ENCODE results near the gene IDH1.
"Not testable (repeated sequence)": the region's sequence is repeated elsewhere in the genome, so short reads cannot be mapped to it uniquely, and the experiment has no call there.

Gene IDH1

DNA sequence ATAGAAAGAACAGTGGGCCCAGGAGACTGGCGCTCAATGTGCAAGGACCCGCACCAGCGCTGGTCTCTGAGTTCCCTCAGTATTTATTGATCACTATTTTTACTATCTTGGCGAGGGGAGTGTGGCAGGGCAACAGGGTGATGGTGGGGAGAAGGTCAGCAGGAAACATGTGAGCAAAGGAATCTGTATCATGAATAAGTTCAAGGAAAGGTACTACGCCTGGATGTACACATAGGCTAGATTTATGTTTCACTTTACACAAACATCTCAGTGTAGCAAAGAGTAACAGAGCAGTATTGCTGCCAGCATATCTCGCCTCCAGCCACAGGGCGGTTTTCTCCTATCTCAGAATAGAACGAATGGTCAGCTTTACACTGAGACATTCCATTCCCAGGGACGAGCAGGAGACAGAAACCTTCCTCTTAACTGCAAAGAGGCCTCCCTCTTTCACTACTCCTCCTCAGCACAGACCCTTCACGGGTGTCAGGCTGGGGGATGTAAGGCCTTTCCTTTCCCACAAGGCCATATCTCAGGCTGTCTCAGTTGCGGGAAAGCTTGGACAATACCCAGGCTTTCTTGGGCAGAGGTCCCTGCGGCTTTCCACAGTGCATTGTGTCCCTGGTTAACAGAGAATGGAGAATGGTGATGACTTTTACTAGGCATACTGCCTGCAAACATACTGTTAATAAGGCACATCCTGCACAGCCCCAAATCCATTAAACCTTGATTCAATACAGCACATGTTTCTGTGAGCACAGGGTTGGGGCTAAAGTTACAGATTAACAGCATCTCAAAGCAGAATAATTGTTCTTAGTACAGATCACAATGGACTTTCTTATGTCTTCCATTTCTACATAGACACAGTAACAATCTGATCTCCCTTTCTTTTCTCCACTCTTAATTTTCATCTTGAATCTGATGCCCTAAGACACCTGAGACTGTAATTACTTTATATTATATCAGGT is 2.3 kb upstream of the IDH1 start:
- DNase-seq (ENCODE audit: low read depth in 3 of 3): not testable (repeated sequence)

DNA sequence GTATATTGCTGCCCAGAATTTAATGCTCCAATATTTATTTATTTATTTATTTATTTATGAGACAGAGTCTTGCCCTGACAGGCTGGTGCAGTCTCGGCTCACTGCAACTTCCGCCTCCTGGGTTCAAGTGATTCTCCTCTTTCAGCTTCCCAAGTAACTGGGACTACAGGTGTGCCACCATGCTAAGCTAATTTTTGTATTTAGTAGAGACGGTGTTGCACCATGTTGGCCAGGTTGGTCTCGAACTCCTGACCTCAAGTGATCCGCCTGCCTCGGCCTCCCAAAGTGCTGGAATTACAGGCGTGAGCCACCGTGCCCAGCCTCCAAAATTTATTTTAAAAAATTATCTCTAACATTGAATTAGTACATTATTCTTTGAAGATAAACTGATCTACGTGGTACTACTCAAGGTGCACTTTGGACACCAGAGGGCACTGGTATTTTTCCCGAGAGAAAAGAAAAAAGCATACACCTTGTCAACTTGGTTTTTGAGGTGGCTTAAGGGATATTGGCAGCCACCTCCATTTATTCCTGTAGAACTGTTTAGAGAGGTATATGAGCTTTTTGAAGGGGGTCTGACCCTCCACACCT is 1.4 kb upstream of the IDH1 start:
- no peak for DNase-seq (ENCODE audit: low read depth in 3 of 3)

DNA sequence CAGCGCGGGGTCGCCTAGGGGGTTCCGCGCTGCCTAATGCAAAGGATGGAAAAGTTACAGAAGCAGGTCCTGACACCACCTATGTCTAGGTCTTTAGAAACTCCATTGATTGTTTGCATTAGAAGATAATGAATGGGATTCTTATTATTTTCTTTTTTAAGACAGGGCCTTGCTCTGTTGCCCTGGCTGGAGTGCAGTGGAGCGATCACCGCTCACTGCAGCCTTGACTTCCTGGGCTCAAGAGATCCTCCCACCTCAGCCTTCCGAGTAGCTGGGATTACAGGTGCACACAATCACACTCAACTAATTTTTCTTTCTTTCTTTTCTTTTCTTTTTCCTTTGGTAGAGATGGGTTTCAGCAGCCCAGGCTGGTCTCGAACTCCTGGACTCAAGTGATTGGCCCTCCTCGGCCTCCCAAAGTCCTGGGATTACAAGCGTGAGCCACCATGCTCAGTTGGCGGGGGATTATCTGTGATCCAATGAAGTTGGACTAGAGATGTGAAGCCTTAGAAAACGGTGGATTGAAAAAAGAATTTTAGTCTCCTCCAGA is 761 bp upstream of the IDH1 start:
- no peak for DNase-seq (ENCODE audit: low read depth in 3 of 3)

DNA sequence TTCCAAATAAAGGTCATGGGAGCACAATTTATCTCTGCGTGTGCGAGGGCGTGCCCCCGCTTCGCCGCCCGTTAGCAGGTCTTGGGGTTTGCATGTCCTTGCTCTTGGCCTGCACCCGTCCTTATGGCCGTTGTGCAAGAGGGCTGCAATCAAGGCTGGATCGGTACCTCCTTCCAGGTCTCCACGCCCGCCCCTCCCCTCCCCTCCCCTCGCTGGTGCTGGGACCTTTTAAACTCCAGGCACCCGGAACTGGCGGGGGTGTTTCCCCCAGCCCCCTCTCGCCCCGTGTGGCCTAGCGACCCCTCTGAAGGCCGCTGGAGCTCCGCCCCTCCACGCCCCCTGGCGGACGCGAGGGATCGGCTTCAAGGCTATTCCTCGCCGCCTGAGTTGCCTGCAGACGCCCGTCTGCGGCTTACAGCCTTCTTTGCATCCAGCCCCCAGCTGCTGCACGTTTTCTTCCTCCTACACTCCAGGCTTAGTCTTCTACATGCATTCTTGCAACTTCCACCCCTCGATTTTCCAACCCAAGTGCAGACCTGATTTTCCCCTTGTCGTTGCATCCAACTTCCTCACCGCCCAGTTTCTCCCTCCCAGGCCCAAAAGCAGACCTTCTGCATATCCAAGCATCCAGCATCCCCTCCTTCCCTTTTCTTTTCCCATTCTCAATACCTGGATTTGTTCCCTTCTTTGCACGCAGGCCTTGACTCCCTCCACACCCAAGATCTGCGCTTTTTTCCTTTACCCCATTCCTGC is 577 bp downstream of the IDH1 start:
- peak; percentile 48 to 75 (median 61) for DNase-seq (ENCODE audit: low read depth in 3 of 3)

DNA sequence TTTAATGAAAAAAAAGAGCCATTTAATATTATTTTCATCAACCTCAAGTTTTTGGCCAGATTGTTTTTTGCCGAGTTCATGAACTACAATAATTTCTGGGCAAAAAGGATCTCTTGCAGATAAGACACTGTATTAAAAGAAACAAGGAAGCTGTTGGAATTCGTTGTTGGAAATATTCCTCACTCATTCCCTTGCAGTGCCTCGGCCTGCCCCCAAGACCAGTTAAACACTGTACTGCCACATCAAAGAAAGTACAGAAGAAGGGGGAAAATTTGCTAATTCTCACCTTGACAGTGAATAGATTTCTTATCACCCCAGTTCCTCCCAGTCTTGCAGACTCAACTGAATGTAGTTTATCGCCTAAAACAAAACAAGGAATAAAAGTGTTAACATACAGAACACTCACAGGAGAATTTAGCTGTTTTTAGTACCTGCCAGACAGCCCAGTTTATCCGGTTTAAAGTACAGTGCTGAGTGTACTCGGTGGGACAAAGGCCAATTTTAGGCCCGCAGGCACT is 1.2 kb downstream of the IDH1 start:
- DNase-seq (ENCODE audit: low read depth in 3 of 3): no peak

DNA sequence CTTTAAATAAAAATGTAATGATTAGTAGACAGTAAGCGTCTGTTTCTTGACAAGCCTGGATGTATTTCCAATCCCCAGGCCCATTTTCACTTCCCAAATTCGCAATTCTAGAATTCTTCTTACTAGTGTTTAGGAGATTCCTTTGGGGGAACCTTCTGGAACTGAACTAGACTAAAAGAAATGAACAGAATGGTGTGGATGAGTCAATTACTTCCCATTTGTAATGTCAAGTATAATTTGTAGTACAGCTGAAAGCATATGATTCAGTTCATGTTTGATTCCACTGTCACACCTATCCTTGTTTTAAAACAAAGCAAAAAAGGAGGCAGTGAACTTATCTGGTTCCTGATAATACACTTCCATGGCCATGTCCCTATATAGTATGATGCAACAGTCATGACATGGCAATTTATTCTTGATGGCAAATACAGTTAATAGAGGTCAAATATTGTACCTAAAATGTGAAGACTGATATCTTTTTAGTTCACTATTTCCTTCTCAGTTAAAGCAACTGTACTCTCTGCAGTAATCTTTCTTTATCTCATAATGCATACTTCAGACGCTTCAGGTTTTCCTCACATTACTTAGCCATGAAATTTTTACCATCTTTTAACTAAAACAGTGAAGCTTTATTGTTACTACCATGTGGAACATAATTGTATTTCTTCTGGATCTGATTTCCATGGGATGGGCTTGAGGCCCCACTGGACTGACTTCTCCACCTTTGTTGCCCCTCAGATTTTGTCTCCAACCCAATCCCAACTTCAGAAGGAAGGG is 2.0 kb downstream of the IDH1 start:
- no peak for DNase-seq (ENCODE audit: low read depth in 3 of 3)

DNA sequence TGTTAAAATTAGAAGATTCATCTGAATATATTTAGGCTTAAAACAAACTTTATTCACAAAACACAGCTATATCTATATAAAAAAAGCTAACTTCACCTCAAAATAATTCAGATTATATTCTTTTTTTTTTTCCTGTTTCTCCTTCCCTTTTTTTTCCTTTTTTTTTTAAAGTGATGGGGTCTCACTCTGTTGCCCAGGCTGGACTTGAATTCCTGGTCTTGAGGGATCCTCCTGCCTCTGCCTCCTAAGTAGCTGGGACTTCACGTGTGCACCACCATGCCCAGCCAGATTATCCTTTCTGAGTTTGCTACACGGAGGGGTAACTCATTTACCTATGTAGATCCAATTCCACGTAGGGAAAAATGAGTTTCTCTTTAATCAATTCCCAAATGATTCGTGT is 3.8 kb downstream of the IDH1 start:
- no peak for DNase-seq (ENCODE audit: low read depth in 3 of 3)

DNA sequence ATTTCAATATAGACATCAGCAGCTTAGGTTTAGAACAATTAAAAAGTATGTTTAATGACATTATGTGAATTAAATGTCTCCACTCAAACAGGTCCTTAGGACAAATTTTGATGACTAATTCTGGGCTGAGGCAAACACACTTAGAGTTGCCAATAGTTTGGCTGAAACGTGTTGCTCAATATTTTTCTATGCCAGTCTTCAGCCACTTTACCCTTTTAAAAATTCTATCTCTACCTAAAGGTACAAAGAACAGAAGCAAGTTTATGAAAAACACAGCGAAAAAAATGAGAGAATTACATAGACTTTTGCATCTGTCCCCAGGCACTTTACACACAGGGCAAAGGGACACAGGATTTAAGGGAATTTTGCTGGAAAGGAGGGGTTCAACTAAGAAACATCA is 4.5 kb downstream of the IDH1 start:
- no peak for DNase-seq (ENCODE audit: low read depth in 3 of 3)

DNA sequence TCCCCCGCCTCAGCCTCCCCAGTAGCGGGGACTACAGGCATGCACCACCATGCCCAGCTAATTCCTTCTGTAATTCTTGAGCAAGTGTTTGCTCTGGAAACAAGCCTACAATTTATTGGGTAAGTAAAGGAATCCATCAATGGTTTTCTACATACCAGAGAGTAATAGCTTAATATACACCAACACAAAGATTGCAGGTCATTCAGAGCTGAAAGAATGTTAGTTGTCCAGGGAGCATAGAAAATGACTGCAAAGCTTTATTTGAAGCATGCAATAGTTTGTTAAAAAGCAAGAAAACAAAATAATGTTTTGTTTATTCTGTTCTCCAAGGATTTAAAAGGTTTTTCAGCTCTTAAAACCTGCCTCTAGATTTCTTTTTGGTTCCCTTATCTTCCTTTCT is 5.6 kb downstream of the IDH1 start:
- DNase-seq (ENCODE audit: low read depth in 3 of 3): no peak

DNA sequence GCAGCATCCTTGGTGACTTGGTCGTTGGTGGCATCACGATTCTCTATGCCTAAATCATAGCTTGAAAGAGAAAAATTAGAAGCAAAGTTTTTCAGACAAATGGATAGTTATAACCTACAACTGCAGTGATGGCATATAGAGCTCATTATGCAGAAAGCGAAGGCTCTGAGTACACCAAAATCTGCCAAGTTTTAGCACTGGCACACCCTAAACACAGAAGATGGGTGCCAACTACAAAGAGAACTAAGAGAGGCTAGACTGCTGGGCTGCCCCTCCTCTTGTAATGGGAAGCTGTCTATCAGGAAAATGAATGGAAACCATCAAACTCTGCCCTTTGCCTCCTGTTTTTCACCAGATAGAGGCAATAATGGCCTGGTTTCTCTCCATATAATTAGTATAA is 6.3 kb downstream of the IDH1 start:
- DNase-seq (ENCODE audit: low read depth in 3 of 3): no peak

DNA sequence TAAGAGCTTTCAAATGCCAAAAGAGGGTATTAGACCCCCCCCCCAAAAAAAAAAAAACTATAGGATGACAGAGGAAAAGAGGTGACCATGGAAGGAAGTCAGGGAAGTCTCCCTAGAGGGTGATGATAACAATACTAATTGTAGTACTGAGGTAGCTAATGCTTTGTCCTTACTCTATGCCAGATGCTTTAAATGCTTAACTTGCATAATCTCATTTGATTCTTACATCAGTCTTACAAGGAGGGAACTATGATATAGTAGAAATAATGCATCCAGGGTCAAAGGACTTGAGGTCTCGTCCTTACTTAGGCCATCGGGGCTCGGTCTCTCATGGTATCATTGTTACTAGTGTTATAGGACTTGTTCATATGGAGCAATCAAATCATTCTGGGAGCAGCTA is 9.1 kb downstream of the IDH1 start:
- no peak for DNase-seq (ENCODE audit: low read depth in 3 of 3)

DNA sequence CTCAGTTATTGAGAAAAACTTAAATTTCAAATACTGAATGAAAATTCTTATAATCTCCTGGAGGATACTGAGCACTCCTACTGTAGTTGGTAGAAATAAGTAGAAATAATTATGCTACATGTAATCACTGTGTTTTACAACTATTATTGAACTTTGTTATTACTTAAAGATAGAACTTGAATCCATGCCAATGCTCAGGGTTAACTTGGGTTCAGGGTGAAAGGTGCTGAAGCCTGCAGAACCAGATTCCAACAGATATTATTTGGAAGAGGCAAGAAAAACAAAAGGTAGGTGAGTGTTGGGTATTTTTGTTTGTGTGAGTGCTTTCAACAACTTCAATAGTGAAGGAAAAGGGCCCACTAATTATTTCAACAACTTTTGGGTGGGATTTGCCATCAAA is 10.4 kb downstream of the IDH1 start:
- no peak for DNase-seq (ENCODE audit: low read depth in 3 of 3)

DNA sequence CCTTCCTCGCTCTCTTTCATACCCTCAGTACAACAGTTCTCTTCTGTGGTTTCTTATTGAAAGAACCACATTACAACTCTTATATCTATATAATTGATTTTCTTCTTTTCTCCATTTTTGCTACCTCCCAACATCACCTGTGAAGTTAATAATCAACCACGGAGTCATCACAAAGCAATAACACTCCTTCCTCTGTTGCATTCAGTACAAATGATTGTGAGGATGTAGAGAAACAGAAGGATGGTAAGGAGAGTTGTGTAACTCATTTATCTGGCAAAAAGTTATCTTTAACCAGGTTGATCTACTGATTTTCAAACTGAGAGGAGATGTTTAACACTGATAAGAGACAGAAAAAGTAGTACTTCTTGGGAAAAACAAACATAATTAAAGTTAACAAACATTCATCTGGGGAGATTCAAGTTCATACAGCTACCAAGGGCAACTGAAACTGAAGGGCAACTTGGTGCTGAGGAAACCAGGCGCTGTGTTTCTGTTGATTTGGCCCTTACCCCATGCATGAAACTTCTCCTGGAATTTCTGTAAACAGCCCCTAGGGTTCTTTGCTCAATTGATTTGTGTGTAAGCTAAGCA is 14.2 kb downstream of the IDH1 start:
- DNase-seq (ENCODE audit: low read depth in 3 of 3): no peak

DNA sequence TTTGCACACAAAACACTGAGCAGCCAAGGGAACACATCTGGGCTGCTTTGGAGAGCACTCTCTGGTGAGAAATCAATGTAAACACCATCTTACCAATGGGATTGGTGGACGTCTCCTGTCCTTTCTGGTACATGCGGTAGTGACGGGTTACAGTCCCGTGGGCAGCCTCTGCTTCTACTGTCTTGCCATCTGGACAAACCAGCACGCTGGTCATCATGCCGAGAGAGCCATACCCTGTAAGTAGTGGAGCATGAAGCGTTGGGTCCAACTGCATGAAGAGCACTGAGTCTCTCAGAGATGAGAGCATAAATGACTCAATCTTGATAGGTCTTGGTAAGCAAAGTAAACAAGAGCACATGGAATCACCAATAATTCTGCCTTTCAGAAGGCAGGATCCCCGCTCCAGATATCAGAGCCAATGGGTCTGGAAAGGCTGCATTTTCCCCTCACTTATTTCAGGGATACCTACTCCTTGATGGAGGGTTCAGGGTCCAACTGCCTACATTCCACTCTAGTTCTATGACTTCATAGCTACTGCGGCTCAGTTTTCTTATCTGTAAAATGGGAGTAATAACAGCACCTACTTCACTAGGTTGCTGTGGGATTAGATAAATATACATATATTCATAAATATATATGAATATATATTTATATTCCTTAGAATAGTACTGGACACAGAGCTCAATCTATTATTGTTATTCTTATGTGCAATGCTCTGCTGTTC is 14.9 kb downstream of the IDH1 start:
- no peak for DNase-seq (ENCODE audit: low read depth in 3 of 3)

DNA sequence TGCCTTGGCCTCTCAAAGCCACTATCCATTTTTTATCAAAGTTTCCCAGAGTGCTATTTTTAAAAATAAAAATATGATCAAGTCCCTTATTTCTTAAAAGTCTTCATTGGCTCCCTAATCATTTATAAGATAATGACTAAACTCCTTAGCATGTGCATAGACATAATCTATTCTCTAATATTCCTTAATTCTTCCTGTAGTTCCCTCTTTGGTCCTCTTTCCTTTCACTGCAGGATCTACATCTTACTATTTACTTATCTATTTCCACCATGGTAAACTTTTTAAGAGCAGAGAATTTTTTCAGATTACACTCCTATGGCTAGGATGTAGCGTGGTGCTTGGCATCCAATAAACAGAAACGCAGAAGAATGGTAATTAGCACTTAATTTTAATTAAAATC is 19.0 kb downstream of the IDH1 start:
- no peak for DNase-seq (ENCODE audit: low read depth in 3 of 3)

DNA sequence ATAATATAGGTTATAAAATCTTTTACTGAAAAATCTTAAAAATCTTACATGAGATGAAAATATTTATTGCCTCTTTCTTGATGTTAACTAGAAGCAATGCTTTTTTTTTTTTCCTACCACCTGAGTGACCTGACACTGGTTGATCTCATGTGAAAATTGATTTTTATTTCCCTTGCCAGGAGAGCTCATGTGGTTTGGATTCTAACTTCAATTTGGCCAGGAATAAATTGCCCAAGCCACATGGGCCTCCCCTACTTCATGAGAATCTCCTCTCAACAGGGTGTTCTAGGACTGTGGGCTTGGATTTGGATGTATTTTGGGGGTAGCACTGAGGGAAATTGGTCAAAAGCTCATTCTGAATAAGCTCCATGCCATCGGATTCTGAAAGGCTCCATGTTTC is 20.1 kb downstream of the IDH1 start:
- no peak for DNase-seq (ENCODE audit: low read depth in 3 of 3)

DNA sequence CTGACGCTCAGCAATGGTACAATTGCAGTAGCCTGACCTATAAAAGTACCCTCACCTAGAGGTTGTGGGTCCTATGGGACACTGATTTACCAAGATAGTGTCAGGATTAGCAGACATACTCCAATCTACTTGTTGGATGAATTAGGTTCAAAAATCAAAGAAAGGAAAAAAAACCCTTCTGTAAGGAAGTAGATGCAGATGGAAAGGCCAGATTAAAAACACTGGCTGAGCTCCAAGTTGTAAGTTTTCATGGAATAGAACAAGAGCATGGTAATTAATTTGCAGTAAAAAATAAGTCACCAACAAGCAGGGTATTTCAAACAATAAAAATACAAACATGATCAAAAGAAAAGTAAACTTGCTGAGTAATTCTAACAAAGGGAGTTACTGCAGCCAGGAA is 26.4 kb downstream of the IDH1 start:
- DNase-seq (ENCODE audit: low read depth in 3 of 3): no peak

DNA sequence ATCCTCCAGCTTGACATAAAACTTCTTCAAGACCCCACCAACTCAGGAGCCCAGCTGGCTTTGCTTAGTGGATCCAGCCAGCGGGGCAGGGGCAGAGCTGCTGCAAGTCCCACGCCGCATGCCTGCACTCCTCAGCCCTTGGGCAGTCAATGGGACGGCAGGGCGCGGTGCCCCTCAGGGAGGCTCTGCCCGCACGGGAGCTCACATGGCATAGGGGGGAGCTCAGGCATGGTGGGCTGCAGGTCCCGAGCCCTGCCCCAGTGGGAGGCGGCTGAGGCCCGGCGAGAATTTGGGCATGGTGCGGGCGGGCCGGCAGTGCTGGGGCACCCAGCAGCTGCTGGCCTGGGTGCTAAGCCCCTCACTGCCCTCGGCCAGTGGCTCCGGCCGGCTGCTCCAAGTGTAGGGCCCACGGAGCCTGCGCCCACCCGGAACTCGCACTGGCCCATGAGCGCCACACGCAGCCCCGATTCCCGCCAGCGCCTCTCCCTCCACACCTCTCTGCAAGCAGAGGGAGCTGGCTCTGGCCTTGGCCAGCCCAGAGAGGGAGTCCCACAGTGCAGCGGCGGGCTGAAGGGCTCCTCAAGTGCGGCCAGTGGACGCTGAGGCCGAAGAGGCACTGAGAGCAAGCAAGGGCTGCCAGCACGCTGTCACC is 27.2 kb downstream of the IDH1 start:
- no peak for DNase-seq (ENCODE audit: low read depth in 3 of 3)

DNA sequence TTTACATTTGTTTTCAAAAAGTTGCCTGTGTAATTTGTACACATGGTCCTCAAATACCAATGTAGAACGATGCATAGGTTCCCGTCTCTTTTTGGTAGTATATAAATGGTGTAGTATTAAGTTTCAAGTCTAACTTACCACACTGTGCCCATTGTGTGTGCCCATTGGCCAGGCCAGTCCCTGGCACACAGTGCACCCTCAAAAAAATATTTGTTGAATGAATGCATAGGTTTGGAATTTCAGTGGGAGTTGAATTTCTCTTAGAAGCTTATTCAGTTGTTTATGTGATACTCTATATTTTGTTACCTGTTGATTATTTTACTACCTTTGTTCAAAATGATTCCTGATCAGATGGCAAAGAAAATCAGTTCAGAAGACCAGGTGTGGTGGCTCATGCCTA is 30.1 kb downstream of the IDH1 start:
- DNase-seq (ENCODE audit: low read depth in 3 of 3): no peak

DNA sequence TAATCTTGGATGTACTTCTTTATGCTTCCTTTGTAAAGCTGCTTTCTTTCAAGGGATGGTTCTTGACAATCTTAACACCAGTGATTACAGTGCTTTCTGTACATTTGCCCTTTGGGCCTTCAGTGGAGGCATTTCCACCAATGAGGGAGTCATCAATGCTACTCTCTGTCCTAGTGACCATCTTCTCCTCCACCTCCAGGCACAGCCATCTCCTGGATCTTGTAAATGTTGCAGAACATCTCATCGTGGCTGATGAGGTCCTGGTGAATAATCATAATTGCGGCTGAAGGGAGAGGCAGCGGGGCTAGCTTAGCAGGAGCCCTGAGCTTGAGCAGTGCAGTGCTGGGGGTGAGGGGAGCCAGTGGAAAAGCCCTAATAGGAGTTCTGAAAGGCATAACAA is 32.5 kb downstream of the IDH1 start:
- DNase-seq (ENCODE audit: low read depth in 3 of 3): no peak

All from stimulated activated CD4-positive, alpha-beta T cell treated with anti-CD3 and anti-CD28 coated beads, TNF-alpha, amount 100 ng/mL, for 24 hours (primary cell).